H9 (cell line): ENCODE measurements around the gene POU6F2. TPM values are rescaled to one million over a fixed set of nuclear protein-coding genes. Genes with fewer than 3 reads are reported as not detected.

ENCODE experiments used
- DNase-seq: peaks from one replicate; pipeline ENCODE4 v3.0.0-alpha.2; 2017
- H2AFZ ChIP-seq: one replicate; pipeline ENCODE4 v1.6.1; 2013; ENCODE audit warnings: mild to moderate bottlenecking, low read length, control low read depth, moderate library complexity
- H2AK5ac ChIP-seq: 2 replicates; pipeline ENCODE4 v1.6.1; 2013; ENCODE audit warnings: low read length, control low read depth, mixed read lengths; ENCODE audit not compliant: insufficient read length
- H2BK120ac ChIP-seq: one replicate; pipeline ENCODE4 v1.6.1; 2013; ENCODE audit warnings: low read depth, mild to moderate bottlenecking, low read length, control low read depth, inconsistent platforms; ENCODE audit not compliant: poor library complexity, severe bottlenecking
- H2BK12ac ChIP-seq: 2 replicates; pipeline ENCODE4 v1.6.1; 2013; ENCODE audit warnings: low read length, control low read depth, mixed read lengths, low read depth; ENCODE audit not compliant: insufficient read length
- H2BK15ac ChIP-seq: 2 replicates; pipeline ENCODE4 v1.6.1; 2013; ENCODE audit warnings: low read depth, low read length, control low read depth
- H2BK20ac ChIP-seq: one replicate; pipeline ENCODE4 v1.6.1; 2013; ENCODE audit warnings: low read depth, mild to moderate bottlenecking, low read length, control low read depth, inconsistent platforms; ENCODE audit not compliant: poor library complexity, severe bottlenecking
- H2BK5ac ChIP-seq: 2 replicates; pipeline ENCODE4 v1.6.1; 2013; ENCODE audit warnings: low read length, control low read depth, mixed read lengths; ENCODE audit not compliant: insufficient read length
- H3K14ac ChIP-seq: 2 replicates; pipeline ENCODE4 v1.6.1; 2013; ENCODE audit warnings: low read length, control low read depth; ENCODE audit not compliant: insufficient read depth
- H3K18ac ChIP-seq: 2 replicates; pipeline ENCODE4 v1.6.1; 2013; ENCODE audit warnings: low read depth, mild to moderate bottlenecking, mixed read lengths, low read length, control low read depth; ENCODE audit not compliant: insufficient read length
- H3K23ac ChIP-seq: 2 replicates; pipeline ENCODE4 v1.6.1; 2013; ENCODE audit warnings: low read length, control low read depth, mixed read lengths, low read depth; ENCODE audit not compliant: insufficient read length
- H3K23me2 ChIP-seq: 2 replicates; pipeline ENCODE4 v1.6.1; 2013; ENCODE audit warnings: low read depth, mild to moderate bottlenecking, mixed read lengths, low read length, control low read depth; ENCODE audit not compliant: insufficient read length, poor library complexity, severe bottlenecking
- H3K27ac ChIP-seq: 2 replicates; pipeline ENCODE4 v1.5.1; 2013; ENCODE audit warnings: low read length, control low read depth, mixed read lengths, low read depth; ENCODE audit not compliant: insufficient read length
- H3K27me3 ChIP-seq: 2 replicates; pipeline ENCODE4 v1.6.1; 2013; ENCODE audit warnings: low read length, control low read depth, inconsistent platforms; ENCODE audit not compliant: insufficient read depth
- H3K4ac ChIP-seq: 2 replicates; pipeline ENCODE4 v1.6.1; 2013; ENCODE audit warnings: low read depth, mild to moderate bottlenecking, control low read depth, inconsistent platforms, low read length, moderate library complexity
- H3K4me1 ChIP-seq: 2 replicates; pipeline ENCODE4 v1.6.1; 2013; ENCODE audit warnings: low read length, control low read depth, inconsistent platforms; ENCODE audit not compliant: insufficient read depth
- H3K4me2 ChIP-seq: 2 replicates; pipeline ENCODE4 v1.6.1; 2013; ENCODE audit warnings: low read length, control low read depth, mixed read lengths; ENCODE audit not compliant: insufficient read length, insufficient read depth
- H3K56ac ChIP-seq: 2 replicates; pipeline ENCODE4 v1.6.1; 2013; ENCODE audit warnings: low read depth, mild to moderate bottlenecking, mixed read lengths, low read length, control low read depth; ENCODE audit not compliant: insufficient read length
- H3K79me1 ChIP-seq: 2 replicates; pipeline ENCODE4 v1.6.1; 2013; ENCODE audit warnings: low read depth, mild to moderate bottlenecking, moderate library complexity, low read length, control low read depth, inconsistent platforms; ENCODE audit not compliant: insufficient read depth, poor library complexity, severe bottlenecking
- H3K79me2 ChIP-seq: 2 replicates; pipeline ENCODE4 v1.6.1; 2013; ENCODE audit warnings: low read length, control low read depth, inconsistent platforms; ENCODE audit not compliant: insufficient read depth
- H3K9ac ChIP-seq: 2 replicates; pipeline ENCODE4 v1.6.1; 2013; ENCODE audit warnings: low read length, control low read depth, mixed read lengths; ENCODE audit not compliant: insufficient read length; ENCODE audit errors: extremely low read depth
- H3K9me3 ChIP-seq: one replicate; pipeline ENCODE4 v1.6.1; 2013; ENCODE audit warnings: low read depth, low read length, inconsistent platforms; ENCODE audit not compliant: control insufficient read depth
- H3T11ph ChIP-seq: one replicate; pipeline ENCODE4 v1.6.1; 2013; ENCODE audit warnings: mild to moderate bottlenecking, low read length, control low read depth, inconsistent platforms
- H4K20me1 ChIP-seq: one replicate; pipeline ENCODE4 v1.6.1; 2013; ENCODE audit not compliant: control insufficient read depth, insufficient read length, insufficient read depth
- H4K5ac ChIP-seq: 2 replicates; pipeline ENCODE4 v1.6.1; 2013; ENCODE audit warnings: low read depth, mild to moderate bottlenecking, mixed read lengths, low read length, control low read depth; ENCODE audit not compliant: insufficient read length
- H4K8ac ChIP-seq: replicated peaks from 2 replicates; pipeline ENCODE4 v1.6.1; 2013; ENCODE audit warnings: low read length, control low read depth, mixed read lengths, low read depth; ENCODE audit not compliant: insufficient read length
- H4K91ac ChIP-seq: 2 replicates; pipeline ENCODE4 v1.6.1; 2013; ENCODE audit warnings: low read depth, mild to moderate bottlenecking, moderate library complexity, mixed read lengths, low read length, control low read depth; ENCODE audit not compliant: insufficient read length
- H3K27ac Mint-ChIP-seq, 3 experiments: 2 replicates in 2 of 3; 3 replicates in 1 of 3; pipeline ENCODE4 v1.8.0; 2020 to 2021; ENCODE audit warnings: mixed read lengths in 3 of 3, mild to moderate bottlenecking in 1 of 3, moderate library complexity in 1 of 3
- H3K27me3 Mint-ChIP-seq: 2 replicates; pipeline ENCODE4 v1.8.0; 2021; ENCODE audit warnings: low read depth, mild to moderate bottlenecking, moderate library complexity, mixed read lengths
- H3K36me3 Mint-ChIP-seq, 3 experiments: 2 replicates in 2 of 3; 3 replicates in 1 of 3; pipeline ENCODE4 v1.8.0; 2020 to 2021; ENCODE audit warnings: low read depth in 3 of 3, mixed read lengths in 3 of 3; ENCODE audit not compliant: insufficient read depth in 1 of 3
- H3K4me1 Mint-ChIP-seq, 2 experiments: 2 replicates each; pipeline ENCODE4 v1.8.0; 2020; ENCODE audit warnings: mixed read lengths in 2 of 2
- H3K4me3 Mint-ChIP-seq, 2 experiments: 2 replicates in 1 of 2; 3 replicates in 1 of 2; pipeline ENCODE4 v1.8.0; 2020 to 2021; ENCODE audit warnings: mild to moderate bottlenecking in 2 of 2, mixed read lengths in 2 of 2, moderate library complexity in 1 of 2
- H3K9me3 Mint-ChIP-seq, 2 experiments: 2 replicates in 1 of 2; 3 replicates in 1 of 2; pipeline ENCODE4 v1.8.0; 2020; ENCODE audit warnings: mild to moderate bottlenecking in 2 of 2, mixed read lengths in 2 of 2, moderate library complexity in 1 of 2
- CTCF ChIP-seq: fragments of 200-600 bp; sonication (generic); conservative IDR thresholded peaks from 3 replicates; pipeline ENCODE4 v1.8.0; 2021; ENCODE audit warnings: antibody characterized with exemption, mild to moderate bottlenecking
- whole genome bisulfite sequencing: extraction: QIAGEN DNeasy Blood & Tissue Kit; methylation state at CpG from one replicate; pipeline ENCODE4 v1.1.7; 2013; ENCODE audit warnings: missing lambda C conversion rate, low lambda C conversion rate, mixed read lengths; ENCODE audit not compliant: insufficient read length; ENCODE audit errors: extremely low coverage; 5-methylcytosine and 5-hydroxymethylcytosine counted together
- total RNA-seq: library from RNA; stranded (reverse); gene quantifications from 2 replicates; pipeline ENCODE4 v1.2.1, GENCODE V29; 2021

Gene POU6F2
- total RNA-seq, 1 experiment from 2014 or later, result 1.9 TPM

- Histone ChIP-seq H3K14ac (no peak overlapping the region), H2BK15ac (no peak overlapping the region), H2BK12ac (no peak overlapping the region), H3K4me1 (no peaks in the 10 kb centered on the region), H2BK20ac (no peak overlapping the region), H3K9ac (no peak overlapping the region), H2AFZ (no peak overlapping the region), H3K27me3 (no peaks in the 10 kb centered on the region), H3K79me1 (no peaks in the 10 kb centered on the region), H3K79me2 (no peaks in the 10 kb centered on the region), H4K91ac (no peak overlapping the region), H3K4ac (no peak overlapping the region), H3K56ac (no peak overlapping the region), H4K8ac (no peak overlapping the region), H2BK120ac (no peak overlapping the region), H3K4me2 (no peak overlapping the region), H3K9me3 (no peaks in the 10 kb centered on the region), H3K18ac (no peak overlapping the region), H3T11ph (no peak overlapping the region), H4K20me1 (no peaks in the 10 kb centered on the region), H2BK5ac (no peak overlapping the region), H2AK5ac (no peak overlapping the region), H3K27ac (no peak overlapping the region), H3K23me2 (no peaks in the 10 kb centered on the region), H3K23ac (no peak overlapping the region), H4K5ac (no peak overlapping the region)
- no peak overlapping the region for H3K4me3 Mint-ChIP-seq
- no peaks in the 10 kb centered on the region for H3K9me3 Mint-ChIP-seq
- no peak for TF ChIP-seq CTCF
- DNase-seq, result no peak
- H3K4me1 Mint-ChIP-seq, result peaks cover 17 to 18% of the 10 kb centered on the region in 2 experiments
- WGBS, result no CpG with 5 or more reads among the region's 3 CpGs
- H3K27ac Mint-ChIP-seq, result no peak overlapping the region
- no peaks in the 10 kb centered on the region for H3K27me3 Mint-ChIP-seq
- H3K36me3 Mint-ChIP-seq, result no peaks in the 10 kb centered on the region; a peak in 1 of 7 replicates
Observed at GRCh38 chr7:38940774-38941173, 36.9 kb upstream of the POU6F2 start.
